PFSK-1 (cell line): ENCODE measurements around the gene FAHD2A.

Experiments used
- POLR2AphosphoS5 ChIP-seq: IDR thresholded peaks from 2 replicates; pipeline ENCODE4 v1.6.1; 2012; ENCODE audit warnings: low read depth, mild to moderate bottlenecking, control low read depth, low read length, moderate library complexity
- SIN3A ChIP-seq: IDR thresholded peaks from 2 replicates; pipeline ENCODE4 v1.6.1; 2012; ENCODE audit warnings: mild to moderate bottlenecking, low read length, moderate library complexity, borderline replicate concordance; ENCODE audit not compliant: insufficient read depth
- TF ChIP-seq, protein P1 (sequence below), 2 experiments: IDR thresholded peaks; 2 replicates each; pipeline versions ENCODE4 v1.6.1 to v1.8.0; 2011 to 2012; ENCODE audit warnings: low read depth in 2 of 2, low read length in 2 of 2, control low read depth in 1 of 2, inconsistent platforms in 1 of 2, mild to moderate bottlenecking in 1 of 2, moderate library complexity in 1 of 2; ENCODE audit not compliant: insufficient read depth in 1 of 2

DNA sequence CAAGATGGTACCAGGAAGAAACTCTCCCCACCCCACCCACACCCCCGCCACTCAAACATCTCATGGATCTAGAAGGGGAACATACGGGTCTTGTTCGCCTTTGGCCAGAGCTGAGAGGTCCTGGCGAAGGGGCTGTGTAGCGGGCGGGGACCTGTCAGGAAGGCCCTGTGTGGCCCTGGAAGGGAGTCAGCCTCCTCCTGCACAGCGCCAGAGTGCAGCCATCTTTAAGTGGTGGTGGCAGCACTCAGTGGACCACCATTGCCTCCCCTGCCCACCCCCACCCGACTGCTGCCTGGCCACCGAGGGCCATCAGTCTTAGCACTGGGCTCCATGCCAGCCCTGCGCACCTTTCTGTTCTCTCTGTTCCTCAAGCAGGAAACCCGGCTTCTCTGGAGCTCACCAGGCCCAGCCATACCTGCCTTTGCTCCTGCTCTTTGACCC lies 11.6 kb upstream of the FAHD2A start:
- TF ChIP-seq POLR2AphosphoS5 = no peak
- no peak for TF ChIP-seq SIN3A
- TF ChIP-seq, protein P1, sequence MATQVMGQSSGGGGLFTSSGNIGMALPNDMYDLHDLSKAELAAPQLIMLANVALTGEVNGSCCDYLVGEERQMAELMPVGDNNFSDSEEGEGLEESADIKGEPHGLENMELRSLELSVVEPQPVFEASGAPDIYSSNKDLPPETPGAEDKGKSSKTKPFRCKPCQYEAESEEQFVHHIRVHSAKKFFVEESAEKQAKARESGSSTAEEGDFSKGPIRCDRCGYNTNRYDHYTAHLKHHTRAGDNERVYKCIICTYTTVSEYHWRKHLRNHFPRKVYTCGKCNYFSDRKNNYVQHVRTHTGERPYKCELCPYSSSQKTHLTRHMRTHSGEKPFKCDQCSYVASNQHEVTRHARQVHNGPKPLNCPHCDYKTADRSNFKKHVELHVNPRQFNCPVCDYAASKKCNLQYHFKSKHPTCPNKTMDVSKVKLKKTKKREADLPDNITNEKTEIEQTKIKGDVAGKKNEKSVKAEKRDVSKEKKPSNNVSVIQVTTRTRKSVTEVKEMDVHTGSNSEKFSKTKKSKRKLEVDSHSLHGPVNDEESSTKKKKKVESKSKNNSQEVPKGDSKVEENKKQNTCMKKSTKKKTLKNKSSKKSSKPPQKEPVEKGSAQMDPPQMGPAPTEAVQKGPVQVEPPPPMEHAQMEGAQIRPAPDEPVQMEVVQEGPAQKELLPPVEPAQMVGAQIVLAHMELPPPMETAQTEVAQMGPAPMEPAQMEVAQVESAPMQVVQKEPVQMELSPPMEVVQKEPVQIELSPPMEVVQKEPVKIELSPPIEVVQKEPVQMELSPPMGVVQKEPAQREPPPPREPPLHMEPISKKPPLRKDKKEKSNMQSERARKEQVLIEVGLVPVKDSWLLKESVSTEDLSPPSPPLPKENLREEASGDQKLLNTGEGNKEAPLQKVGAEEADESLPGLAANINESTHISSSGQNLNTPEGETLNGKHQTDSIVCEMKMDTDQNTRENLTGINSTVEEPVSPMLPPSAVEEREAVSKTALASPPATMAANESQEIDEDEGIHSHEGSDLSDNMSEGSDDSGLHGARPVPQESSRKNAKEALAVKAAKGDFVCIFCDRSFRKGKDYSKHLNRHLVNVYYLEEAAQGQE (IDR thresholded peaks at IDR 0.05; ENCODE audit: insufficient read depth in 1 of 2, low read depth in 2 of 2, low read length in 2 of 2) = no peak
